SU-DHL-6 (cell line): ENCODE measurements around the gene EPHB2.
A peak's percentile ranks its signal among the peaks of the same experiment; 100 is the strongest.

Experiments
- H2AFZ ChIP-seq: fragments of 200-600 bp; sonication (generic); 2 replicates; pipeline ENCODE4 v1.6.1; 2014; ENCODE audit warnings: low read depth, mild to moderate bottlenecking, moderate library complexity, mixed read lengths, antibody characterized with exemption, low read length; ENCODE audit not compliant: severe bottlenecking
- H3F3A ChIP-seq: fragments of 200-600 bp; shearing (Covaris generic); 2 replicates; pipeline ENCODE4 v1.6.0; 2016; ENCODE audit warnings: antibody characterized with exemption, mild to moderate bottlenecking; ENCODE audit not compliant: insufficient read depth
- H3K27ac ChIP-seq: fragments of 200-600 bp; sonication (generic); 2 replicates; pipeline ENCODE4 v1.5.1; 2016; ENCODE audit warnings: low read depth, mild to moderate bottlenecking, low read length, moderate library complexity, mixed read lengths
- H3K27me3 ChIP-seq: fragments of 200-600 bp; sonication (generic), shearing (Covaris generic); 2 replicates; pipeline ENCODE4 v1.6.0; 2014; ENCODE audit warnings: mild to moderate bottlenecking, low read length
- H3K36me3 ChIP-seq: fragments of 200-600 bp; sonication (generic); 2 replicates; pipeline ENCODE4 v1.6.1; 2014; ENCODE audit warnings: mild to moderate bottlenecking, low read length, mixed read lengths
- H3K4me2 ChIP-seq: fragments of 300-600, 200-600 bp; shearing (Covaris generic), sonication (generic); 2 replicates; pipeline ENCODE4 v1.6.0; 2014; ENCODE audit warnings: low read length, low read depth, mild to moderate bottlenecking; ENCODE audit not compliant: poor library complexity, severe bottlenecking
- H3K4me3 ChIP-seq: fragments of 200-600 bp; sonication (generic); 2 replicates; pipeline ENCODE4 v1.5.1; 2014; ENCODE audit warnings: antibody characterized with exemption, low read length, mild to moderate bottlenecking, mixed read lengths; ENCODE audit not compliant: insufficient read depth, poor library complexity, severe bottlenecking
- H3K79me2 ChIP-seq: fragments of 200-600 bp; sonication (generic); 2 replicates; pipeline ENCODE4 v1.6.1; 2014; ENCODE audit warnings: mild to moderate bottlenecking, low read length, moderate library complexity; ENCODE audit not compliant: insufficient read depth
- H3K9ac ChIP-seq: fragments of 200-600 bp; sonication (generic); 2 replicates; pipeline ENCODE4 v1.7.0; 2014; ENCODE audit warnings: mild to moderate bottlenecking, low read length
- H3K9me2 ChIP-seq: fragments of 200-600 bp; sonication (generic); replicated peaks from 2 replicates; pipeline ENCODE4 v1.6.1; 2014; ENCODE audit warnings: low read length; ENCODE audit not compliant: insufficient read depth
- H3K9me3 ChIP-seq: fragments of 200-600 bp; sonication (generic); 2 replicates; pipeline ENCODE4 v1.6.1; 2014; ENCODE audit warnings: low read length, mixed read lengths; ENCODE audit not compliant: insufficient read depth
- H4K20me1 ChIP-seq: fragments of 200-600 bp; sonication (generic); 2 replicates; pipeline ENCODE4 v1.6.1; 2014; ENCODE audit warnings: low read depth, mild to moderate bottlenecking, antibody characterized with exemption, low read length, moderate library complexity, mixed read lengths
- EZH2phosphoT487 ChIP-seq: fragments of 200-600 bp; sonication (generic), shearing (Covaris generic); conservative IDR thresholded peaks from 2 replicates; pipeline ENCODE4 v1.6.1; 2018; ENCODE audit warnings: mild to moderate bottlenecking, antibody characterized with exemption, low read length, moderate library complexity, mixed read lengths
- TF ChIP-seq, protein P1 (sequence below): fragments of 200-600 bp; sonication (generic); IDR thresholded peaks from one replicate; pipeline ENCODE4 v1.5.1; 2017; ENCODE audit warnings: antibody characterized with exemption, mild to moderate bottlenecking, low read length, moderate library complexity; ENCODE audit not compliant: insufficient read depth, poor library complexity, severe bottlenecking

EPHB2 gene

DNA sequence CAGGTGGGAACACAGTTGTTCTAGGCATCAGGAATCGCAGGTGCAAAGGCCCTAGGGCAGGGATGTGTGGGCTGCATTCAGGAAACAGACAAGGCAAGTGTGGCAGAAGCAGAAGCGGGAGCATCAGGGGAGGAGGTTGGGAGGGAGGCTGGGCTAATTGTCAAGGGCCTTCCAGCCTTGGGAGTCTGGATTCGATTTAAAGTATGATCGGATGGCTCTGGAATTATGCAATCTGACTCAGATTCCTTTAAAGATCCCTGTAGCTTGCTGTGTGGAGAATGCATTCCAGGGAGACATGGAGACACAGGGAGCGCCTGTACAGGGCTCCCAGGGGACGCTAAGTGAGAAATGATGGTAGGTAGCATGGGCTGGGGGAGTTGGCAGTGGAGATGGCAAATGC lies 175.6 kb downstream of the EPHB2 start:
- Histone ChIP-seq H3K4me3 (no peak overlapping the region), H3K27ac (no peak overlapping the region), H3K9me2 (no peaks in the 10 kb centered on the region), H3K79me2 (no peaks in the 10 kb centered on the region), H4K20me1 (no peaks in the 10 kb centered on the region), H3F3A (no peaks in the 10 kb centered on the region), H2AFZ (no peak overlapping the region), H3K36me3 (no peaks in the 10 kb centered on the region), H3K27me3 (no peaks in the 10 kb centered on the region), H3K4me2 (no peak overlapping the region), H3K9me3 (no peaks in the 10 kb centered on the region), H3K9ac (no peak overlapping the region)
- TF ChIP-seq EZH2phosphoT487 = no peak

- Histone ChIP-seq H3K79me2 (no peaks in the 10 kb centered on the region), H3K4me3 (no peak overlapping the region), H3K9me2 (no peaks in the 10 kb centered on the region), H4K20me1 (no peaks in the 10 kb centered on the region), H3K4me2 (no peak overlapping the region), H3K36me3 (no peaks in the 10 kb centered on the region), H3K9ac (no peak overlapping the region), H3K27me3 (no peaks in the 10 kb centered on the region), H3K27ac (no peak overlapping the region), H3K9me3 (no peaks in the 10 kb centered on the region), H2AFZ (no peak overlapping the region), H3F3A (no peaks in the 10 kb centered on the region)
- no peak for TF ChIP-seq EZH2phosphoT487
- TF ChIP-seq, protein P1, sequence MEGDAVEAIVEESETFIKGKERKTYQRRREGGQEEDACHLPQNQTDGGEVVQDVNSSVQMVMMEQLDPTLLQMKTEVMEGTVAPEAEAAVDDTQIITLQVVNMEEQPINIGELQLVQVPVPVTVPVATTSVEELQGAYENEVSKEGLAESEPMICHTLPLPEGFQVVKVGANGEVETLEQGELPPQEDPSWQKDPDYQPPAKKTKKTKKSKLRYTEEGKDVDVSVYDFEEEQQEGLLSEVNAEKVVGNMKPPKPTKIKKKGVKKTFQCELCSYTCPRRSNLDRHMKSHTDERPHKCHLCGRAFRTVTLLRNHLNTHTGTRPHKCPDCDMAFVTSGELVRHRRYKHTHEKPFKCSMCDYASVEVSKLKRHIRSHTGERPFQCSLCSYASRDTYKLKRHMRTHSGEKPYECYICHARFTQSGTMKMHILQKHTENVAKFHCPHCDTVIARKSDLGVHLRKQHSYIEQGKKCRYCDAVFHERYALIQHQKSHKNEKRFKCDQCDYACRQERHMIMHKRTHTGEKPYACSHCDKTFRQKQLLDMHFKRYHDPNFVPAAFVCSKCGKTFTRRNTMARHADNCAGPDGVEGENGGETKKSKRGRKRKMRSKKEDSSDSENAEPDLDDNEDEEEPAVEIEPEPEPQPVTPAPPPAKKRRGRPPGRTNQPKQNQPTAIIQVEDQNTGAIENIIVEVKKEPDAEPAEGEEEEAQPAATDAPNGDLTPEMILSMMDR = no peak
These were observed 176.9 kb downstream of the EPHB2 start for GRCh38 chr1:22887491-22887890.

GRCh38 chr1:22888320-22889075 lies 177.9 kb downstream of the EPHB2 start:
- Histone ChIP-seq H3K4me3 (no peak overlapping the region), H3F3A (no peaks in the 10 kb centered on the region), H3K4me2 (no peak overlapping the region), H3K27me3 (no peaks in the 10 kb centered on the region), H3K9ac (no peak overlapping the region), H3K9me2 (no peaks in the 10 kb centered on the region), H4K20me1 (no peaks in the 10 kb centered on the region), H3K27ac (no peak overlapping the region), H3K9me3 (no peaks in the 10 kb centered on the region), H3K36me3 (no peaks in the 10 kb centered on the region), H2AFZ (no peak overlapping the region), H3K79me2 (no peaks in the 10 kb centered on the region)
- TF ChIP-seq, protein P1 = no peak
- TF ChIP-seq EZH2phosphoT487 = no peak

DNA sequence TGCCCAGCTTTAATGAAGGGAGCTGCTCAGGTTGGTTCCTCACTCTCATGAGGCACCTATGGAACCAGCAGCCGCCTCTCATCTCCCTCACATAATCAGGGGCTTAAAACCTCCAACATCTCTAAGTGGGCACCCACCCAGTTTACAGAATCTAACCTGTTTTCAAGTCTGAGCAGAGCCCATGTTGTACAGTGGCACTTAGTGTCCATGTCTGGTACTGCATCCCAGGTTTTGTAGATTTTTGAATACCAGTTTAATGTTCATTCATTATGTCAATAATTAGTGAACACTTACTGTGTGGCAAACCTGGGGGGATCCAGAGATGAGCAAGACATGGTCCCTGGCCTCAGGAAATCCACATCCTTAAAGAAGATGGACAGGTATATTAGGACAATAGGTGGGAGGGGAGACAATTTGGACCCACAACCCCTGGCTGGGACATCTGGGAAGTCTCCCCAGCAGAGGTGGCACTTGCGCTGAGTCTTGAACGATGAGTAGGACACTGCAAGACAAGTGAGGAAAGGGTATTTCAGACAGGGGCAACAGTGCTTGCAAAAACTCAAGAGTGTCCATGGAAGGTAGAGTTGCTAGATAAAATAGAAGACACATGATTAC lies 178.7 kb downstream of the EPHB2 start:
- H2AFZ ChIP-seq = no peak overlapping the region
- no peaks in the 10 kb centered on the region for H4K20me1 ChIP-seq
- H3K79me2 ChIP-seq = no peaks in the 10 kb centered on the region
- H3K4me2 ChIP-seq = no peak overlapping the region
- H3K27ac ChIP-seq = no peak overlapping the region
- no peaks in the 10 kb centered on the region for H3F3A ChIP-seq
- TF ChIP-seq, protein P1 = peak; percentile 66
- no peak for TF ChIP-seq EZH2phosphoT487
- H3K27me3 ChIP-seq = no peaks in the 10 kb centered on the region
- H3K9ac ChIP-seq = no peak overlapping the region
- no peaks in the 10 kb centered on the region for H3K9me2 ChIP-seq
- no peaks in the 10 kb centered on the region for H3K9me3 ChIP-seq
- H3K4me3 ChIP-seq = no peak overlapping the region
- H3K36me3 ChIP-seq = no peaks in the 10 kb centered on the region
